ENCODE data around the gene IKBIP. TPM values are rescaled to one million over a fixed set of nuclear protein-coding genes. Genes with fewer than 3 reads are reported as not detected.
"Not testable (repeated sequence)": the region's sequence is repeated elsewhere in the genome, so short reads cannot be mapped to it uniquely, and the experiment has no call there.

IKBIP gene
- total and polyA plus RNA-seq, 4 donors: 11.9 to 22.1 (median 14.6) TPM

- no peaks in the 10 kb centered on the region for H3K4me1 ChIP-seq (ENCODE audit: control insufficient read depth, insufficient read depth, low read length)
- H3K36me3 ChIP-seq (ENCODE audit: control insufficient read depth, insufficient read depth, low read length): no peaks in the 10 kb centered on the region
- whole genome bisulfite sequencing (ENCODE audit: insufficient coverage): 100% methylated on average over 1 of the region's 5 CpGs
- H3K4me3 ChIP-seq (ENCODE audit: low read depth, low read length): no peak overlapping the region
- no peaks in the 10 kb centered on the region for H3K27me3 ChIP-seq (ENCODE audit: control insufficient read depth, insufficient read depth, low read length)
- H3K9me3 ChIP-seq (ENCODE audit: control insufficient read depth, insufficient read depth, low read length): no peaks in the 10 kb centered on the region
- no peak for DNase-seq (ENCODE audit: low read depth in 4 of 6, low spot score in 6 of 6)
- no peak overlapping the region for H3K27ac ChIP-seq (ENCODE audit: low read depth, low read length)
Observed at GRCh38 chr12:98580695-98581094, 63.9 kb downstream of the IKBIP start.

- H3K4me1 ChIP-seq (ENCODE audit: control insufficient read depth, insufficient read depth, low read length): no peaks in the 10 kb centered on the region
- 75% methylated on average over 3 of the region's 3 CpGs for WGBS (ENCODE audit: insufficient coverage)
- no peaks in the 10 kb centered on the region for H3K9me3 ChIP-seq (ENCODE audit: control insufficient read depth, insufficient read depth, low read length)
- no peak for DNase-seq (ENCODE audit: low read depth in 4 of 6, low spot score in 6 of 6)
- H3K27ac ChIP-seq (ENCODE audit: low read depth, low read length): no peak overlapping the region
- no peaks in the 10 kb centered on the region for H3K36me3 ChIP-seq (ENCODE audit: control insufficient read depth, insufficient read depth, low read length)
- H3K4me3 ChIP-seq (ENCODE audit: low read depth, low read length): no peak overlapping the region
- no peaks in the 10 kb centered on the region for H3K27me3 ChIP-seq (ENCODE audit: control insufficient read depth, insufficient read depth, low read length)
Observed at GRCh38 chr12:98579835-98580234, 64.8 kb downstream of the IKBIP start.

- Histone ChIP-seq H3K4me3 (ENCODE audit: low read depth, low read length) (no peak overlapping the region), H3K27me3 (ENCODE audit: control insufficient read depth, insufficient read depth, low read length) (no peaks in the 10 kb centered on the region), H3K4me1 (ENCODE audit: control insufficient read depth, insufficient read depth, low read length) (no peaks in the 10 kb centered on the region), H3K27ac (ENCODE audit: low read depth, low read length) (no peak overlapping the region), H3K9me3 (ENCODE audit: control insufficient read depth, insufficient read depth, low read length) (no peaks in the 10 kb centered on the region), H3K36me3 (ENCODE audit: control insufficient read depth, insufficient read depth, low read length) (no peaks in the 10 kb centered on the region)
- WGBS (ENCODE audit: insufficient coverage): 67% methylated on average over 4 of the region's 5 CpGs
- DNase-seq (ENCODE audit: low read depth in 4 of 6, low spot score in 6 of 6): no peak
Observed at GRCh38 chr12:98579347-98579746, 65.2 kb downstream of the IKBIP start.

GRCh38 chr12:98578821-98579220 lies 65.8 kb downstream of the IKBIP start:
- Histone ChIP-seq H3K9me3 (ENCODE audit: control insufficient read depth, insufficient read depth, low read length) (no peaks in the 10 kb centered on the region), H3K36me3 (ENCODE audit: control insufficient read depth, insufficient read depth, low read length) (no peaks in the 10 kb centered on the region), H3K27me3 (ENCODE audit: control insufficient read depth, insufficient read depth, low read length) (no peaks in the 10 kb centered on the region), H3K4me3 (ENCODE audit: low read depth, low read length) (no peak overlapping the region), H3K4me1 (ENCODE audit: control insufficient read depth, insufficient read depth, low read length) (no peaks in the 10 kb centered on the region), H3K27ac (ENCODE audit: low read depth, low read length) (no peak overlapping the region)
- WGBS (ENCODE audit: insufficient coverage): no CpG with 5 or more reads among the region's 2 CpGs
- DNase-seq (ENCODE audit: low read depth in 4 of 6, low spot score in 6 of 6): no peak

GRCh38 chr12:98578392-98578791 lies 66.2 kb downstream of the IKBIP start:
- H3K36me3 ChIP-seq (ENCODE audit: control insufficient read depth, insufficient read depth, low read length): no peaks in the 10 kb centered on the region
- no peaks in the 10 kb centered on the region for H3K4me1 ChIP-seq (ENCODE audit: control insufficient read depth, insufficient read depth, low read length)
- no peak for DNase-seq (ENCODE audit: low read depth in 4 of 6, low spot score in 6 of 6)
- no peaks in the 10 kb centered on the region for H3K27me3 ChIP-seq (ENCODE audit: control insufficient read depth, insufficient read depth, low read length)
- H3K27ac ChIP-seq (ENCODE audit: low read depth, low read length): no peak overlapping the region
- WGBS (ENCODE audit: insufficient coverage): no CpG with 5 or more reads among the region's 1 CpG
- H3K9me3 ChIP-seq (ENCODE audit: control insufficient read depth, insufficient read depth, low read length): no peaks in the 10 kb centered on the region
- no peak overlapping the region for H3K4me3 ChIP-seq (ENCODE audit: low read depth, low read length)

- H3K4me3 ChIP-seq (ENCODE audit: low read depth, low read length); H3K9me3 ChIP-seq (ENCODE audit: control insufficient read depth, insufficient read depth, low read length); DNase-seq (ENCODE audit: low read depth in 4 of 6, low spot score in 6 of 6); H3K4me1 ChIP-seq (ENCODE audit: control insufficient read depth, insufficient read depth, low read length); H3K27me3 ChIP-seq (ENCODE audit: control insufficient read depth, insufficient read depth, low read length); H3K36me3 ChIP-seq (ENCODE audit: control insufficient read depth, insufficient read depth, low read length); H3K27ac ChIP-seq (ENCODE audit: low read depth, low read length): not testable (repeated sequence)
- WGBS (ENCODE audit: insufficient coverage): no CpG with 5 or more reads among the region's 2 CpGs
Observed at GRCh38 chr12:98576795-98577194, 67.8 kb downstream of the IKBIP start.

- Histone ChIP-seq H3K27ac (ENCODE audit: low read depth, low read length) (no peak overlapping the region), H3K27me3 (ENCODE audit: control insufficient read depth, insufficient read depth, low read length) (no peaks in the 10 kb centered on the region), H3K4me3 (ENCODE audit: low read depth, low read length) (no peak overlapping the region), H3K4me1 (ENCODE audit: control insufficient read depth, insufficient read depth, low read length) (no peaks in the 10 kb centered on the region), H3K9me3 (ENCODE audit: control insufficient read depth, insufficient read depth, low read length) (no peaks in the 10 kb centered on the region), H3K36me3 (ENCODE audit: control insufficient read depth, insufficient read depth, low read length) (no peaks in the 10 kb centered on the region)
- no CpG with 5 or more reads among the region's 4 CpGs for WGBS (ENCODE audit: insufficient coverage)
- no peak for DNase-seq (ENCODE audit: low read depth in 4 of 6, low spot score in 6 of 6)
Observed at GRCh38 chr12:98575013-98575412, 69.6 kb downstream of the IKBIP start.

Small RNAs within 50 kb of the gene (small RNA-seq; reads per million reads assigned to genes)
- gene SNORA53 (ENCODE audit: low replicate concordance): 8.3 reads per million, percentile 95 among the genes with 10 or more reads in this experiment

Other genes starting within 250 kb of the IKBIP start
- 100 to 1,000 TPM; 118 to 131 TPM for gene TMPO, start 129.2 kb downstream of the IKBIP start, total RNA-seq
- gene TMPO, start 129.2 kb downstream of the IKBIP start, polyA plus RNA-seq (ENCODE audit: insufficient read length in 2 of 2): 10 to 100 TPM; 71.4 to 79.0 TPM
- gene SLC25A3, start 51.1 kb downstream of the IKBIP start, total RNA-seq: 100 to 1,000 TPM; 352 to 447 TPM
- 100 to 1,000 TPM; 439 to 474 TPM for gene SLC25A3, start 51.1 kb downstream of the IKBIP start, polyA plus RNA-seq (ENCODE audit: insufficient read length in 2 of 2)
- 10 to 100 TPM; 25.7 to 42.8 TPM for gene APAF1, start 502 bp upstream of the IKBIP start, total RNA-seq
- 10 to 100 TPM; 39.6 to 41.1 TPM for gene APAF1, start 502 bp upstream of the IKBIP start, polyA plus RNA-seq (ENCODE audit: insufficient read length in 2 of 2)

Data from spinal cord (tissue), 10 donors.